Measurements from ENCODE around the gene KLC4. TPM values are rescaled to one million over a fixed set of nuclear protein-coding genes. Genes with fewer than 3 reads are reported as not detected.
A peak's percentile ranks its signal among the peaks of the same experiment; 100 is the strongest.

The KLC4 gene
- total RNA-seq, 1 experiment from 2014 or later: 50.7 TPM

GRCh38 chr6:43086022-43086658, 26.7 kb downstream of the KLC4 start:
- H3K4me1 Mint-ChIP-seq (ENCODE audit: low read depth, unreplicated experiment): peaks cover 9% of the 10 kb centered on the region
- no TSS peak for BruUV-seq (replicated peaks)

GRCh38 chr6:43088654-43089056, 29.2 kb downstream of the KLC4 start:
- TF ChIP-seq CTCF (IDR thresholded peaks at IDR 0.05; ENCODE audit: unreplicated experiment): no peak
- Mint-ChIP-seq H3K27ac (ENCODE audit: unreplicated experiment) (no peak overlapping the region), H3K9me3 (ENCODE audit: low read depth, unreplicated experiment) (no peaks in the 10 kb centered on the region), H3K36me3 (ENCODE audit: insufficient read depth, unreplicated experiment) (no peaks in the 10 kb centered on the region), H3K27me3 (ENCODE audit: unreplicated experiment) (no peaks in the 10 kb centered on the region), H3K4me3 (ENCODE audit: low read depth, unreplicated experiment) (no peak overlapping the region), H3K4me1 (ENCODE audit: low read depth, unreplicated experiment) (peaks cover 17% of the 10 kb centered on the region)
- BruUV-seq (replicated peaks): no TSS peak
- intact Hi-C loops (cut with micrococcal nuclease; ENCODE audit: unreplicated experiment): no loop called here
- CTCF ChIA-PET: no interaction called here
- no peak for DNase-seq

More at GRCh38 chr6:43086022-43086658, 26.7 kb downstream of the KLC4 start:
- no peaks in the 10 kb centered on the region for H3K9me3 Mint-ChIP-seq (ENCODE audit: low read depth, unreplicated experiment)
- peak overlapping the region; percentile 29 for H3K27ac Mint-ChIP-seq (ENCODE audit: unreplicated experiment)
- H3K27me3 Mint-ChIP-seq (ENCODE audit: unreplicated experiment): no peaks in the 10 kb centered on the region
- H3K36me3 Mint-ChIP-seq (ENCODE audit: insufficient read depth, unreplicated experiment): peaks cover 1% of the 10 kb centered on the region
- no peak for DNase-seq
- TF ChIP-seq CTCF (IDR thresholded peaks at IDR 0.05; ENCODE audit: unreplicated experiment): no peak
- no peak overlapping the region for H3K4me3 Mint-ChIP-seq (ENCODE audit: low read depth, unreplicated experiment)
- intact Hi-C loops (cut with micrococcal nuclease; ENCODE audit: unreplicated experiment): no loop called here
- CTCF ChIA-PET: interaction anchor here (0.7 to 1.5 kb wide), 2 partner anchors 28 to 1176 kb away, joined by 3 to 4 read pairs; no protein-coding TSS in a partner anchor

- H3K4me3 Mint-ChIP-seq (ENCODE audit: low read depth, unreplicated experiment): no peak overlapping the region
- BruUV-seq (replicated peaks): no TSS peak
Measured at GRCh38 chr6:43089467-43089866, 30.0 kb downstream of the KLC4 start.

GRCh38 chr6:43089874-43090558, 30.6 kb downstream of the KLC4 start:
- no peak for TF ChIP-seq CTCF (IDR thresholded peaks at IDR 0.05; ENCODE audit: unreplicated experiment)
- intact Hi-C loops (cut with micrococcal nuclease; ENCODE audit: unreplicated experiment): no loop called here
- CTCF ChIA-PET: interaction anchor here (0.7 kb wide), 1 partner anchor 11 kb away, joined by 3 read pairs; no protein-coding TSS in a partner anchor
- H3K9me3 Mint-ChIP-seq (ENCODE audit: low read depth, unreplicated experiment): no peaks in the 10 kb centered on the region
- no peak overlapping the region for H3K27ac Mint-ChIP-seq (ENCODE audit: unreplicated experiment)
- DNase-seq: no peak
- H3K27me3 Mint-ChIP-seq (ENCODE audit: unreplicated experiment): no peaks in the 10 kb centered on the region
- peaks cover 25% of the 10 kb centered on the region for H3K4me1 Mint-ChIP-seq (ENCODE audit: low read depth, unreplicated experiment)
- H3K36me3 Mint-ChIP-seq (ENCODE audit: insufficient read depth, unreplicated experiment): no peaks in the 10 kb centered on the region
- H3K4me3 Mint-ChIP-seq (ENCODE audit: low read depth, unreplicated experiment): no peak overlapping the region
- BruUV-seq (replicated peaks): no TSS peak

More at GRCh38 chr6:43089467-43089866, 30.0 kb downstream of the KLC4 start:
- intact Hi-C loops (cut with micrococcal nuclease; ENCODE audit: unreplicated experiment): no loop called here
- Mint-ChIP-seq H3K9me3 (ENCODE audit: low read depth, unreplicated experiment) (no peaks in the 10 kb centered on the region), H3K4me1 (ENCODE audit: low read depth, unreplicated experiment) (peaks cover 25% of the 10 kb centered on the region), H3K27ac (ENCODE audit: unreplicated experiment) (no peak overlapping the region), H3K36me3 (ENCODE audit: insufficient read depth, unreplicated experiment) (no peaks in the 10 kb centered on the region), H3K27me3 (ENCODE audit: unreplicated experiment) (no peaks in the 10 kb centered on the region)
- CTCF ChIA-PET: interaction anchor here (0.5 to 0.7 kb wide), 2 partner anchors 11 to 149 kb away, joined by 3 read pairs; no protein-coding TSS in a partner anchor
- DNase-seq: no peak
- no peak for TF ChIP-seq CTCF (IDR thresholded peaks at IDR 0.05; ENCODE audit: unreplicated experiment)

All from Calu3 (cell line).